Iris pigment epithelial cell (primary cell): Measurements from ENCODE around the gene JAG1.

Experiments
- DNase-seq: peaks from one replicate; pipeline ENCODE4 v3.0.0-alpha.2; 2011; ENCODE audit warnings: low read depth

JAG1 gene

DNA sequence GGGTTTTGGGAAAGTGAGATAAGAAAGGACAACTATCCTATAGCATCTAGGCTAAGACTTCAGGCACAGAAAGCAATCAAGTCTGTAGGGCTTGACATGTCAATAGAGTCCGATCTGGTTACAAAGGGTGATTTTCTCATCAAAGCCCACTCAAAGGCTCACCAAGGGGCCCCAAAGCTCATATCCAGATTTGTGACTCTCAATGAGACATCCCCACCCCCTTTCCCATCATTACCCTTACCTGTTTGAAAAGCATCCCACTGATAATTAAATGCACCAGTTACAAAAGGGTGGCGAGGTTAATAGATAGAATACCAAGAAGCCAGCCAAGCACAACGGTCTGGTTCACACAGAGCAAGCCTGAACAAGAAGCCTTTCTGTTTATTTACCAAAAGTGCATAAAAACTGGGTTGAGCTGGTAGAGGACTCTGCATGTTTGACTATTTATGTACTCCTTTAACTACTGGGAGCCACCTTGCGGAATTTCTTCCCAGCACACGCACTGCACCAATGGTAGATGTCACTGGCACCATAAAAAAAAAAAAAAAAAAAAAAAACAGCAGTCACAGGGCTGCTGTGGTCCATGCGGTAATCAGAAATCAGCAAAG, 6.1 kb downstream of the JAG1 start:
- DNase-seq = no peak

- DNase-seq = no peak
Measured at GRCh38 chr20:10667077-10667401, 6.8 kb downstream of the JAG1 start.

GRCh38 chr20:10666221-10667076, 7.3 kb downstream of the JAG1 start:
- DNase-seq = no peak

DNA sequence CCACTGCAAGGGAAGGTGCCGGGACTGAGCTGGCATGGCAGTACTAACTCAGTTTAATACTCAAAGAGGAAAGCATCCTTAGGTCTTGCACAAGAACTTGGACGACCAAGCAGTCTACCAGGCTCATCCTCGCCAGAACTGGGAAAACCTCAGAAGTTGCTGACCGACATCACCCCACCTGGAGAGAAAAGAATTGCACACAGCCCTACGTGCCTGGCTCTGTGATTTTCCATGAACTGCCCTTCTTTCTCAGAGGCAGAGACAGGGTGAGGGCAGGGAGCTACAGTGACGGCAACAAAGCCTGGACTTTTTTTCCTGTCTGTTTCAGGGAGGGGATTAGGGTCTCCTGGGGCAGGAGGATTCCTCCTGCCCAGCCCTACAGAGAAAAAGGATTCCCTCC, 8.0 kb downstream of the JAG1 start:
- DNase-seq = peak; percentile 63

DNA sequence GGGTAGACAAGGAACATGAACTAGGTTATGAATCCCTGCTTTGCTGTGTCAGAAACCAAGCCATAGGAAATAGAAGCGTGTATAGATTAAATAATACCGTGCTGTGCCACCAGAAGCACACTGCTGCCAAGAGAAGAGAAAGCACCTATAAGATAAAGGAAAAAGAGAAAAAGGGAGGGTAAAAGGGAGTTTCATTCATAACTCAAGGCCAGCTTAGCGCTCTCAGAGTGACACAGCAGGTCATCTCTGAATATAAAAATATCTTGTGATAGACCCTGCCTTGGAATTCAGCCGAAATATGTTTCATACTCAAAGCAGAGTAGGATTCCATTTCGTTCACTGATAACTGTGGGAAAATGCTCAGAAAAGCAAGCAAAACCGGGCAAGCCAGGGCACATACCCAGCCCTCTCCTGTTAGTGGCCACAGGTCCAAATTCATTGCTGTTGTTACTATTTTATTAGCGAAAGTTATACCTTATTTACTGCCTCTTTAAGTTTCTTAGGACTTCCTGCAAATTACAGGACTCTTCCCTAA, 8.7 kb downstream of the JAG1 start:
- peak; percentile 54 for DNase-seq

GRCh38 chr20:10663756-10664155, 10.0 kb downstream of the JAG1 start:
- no peak for DNase-seq

DNA sequence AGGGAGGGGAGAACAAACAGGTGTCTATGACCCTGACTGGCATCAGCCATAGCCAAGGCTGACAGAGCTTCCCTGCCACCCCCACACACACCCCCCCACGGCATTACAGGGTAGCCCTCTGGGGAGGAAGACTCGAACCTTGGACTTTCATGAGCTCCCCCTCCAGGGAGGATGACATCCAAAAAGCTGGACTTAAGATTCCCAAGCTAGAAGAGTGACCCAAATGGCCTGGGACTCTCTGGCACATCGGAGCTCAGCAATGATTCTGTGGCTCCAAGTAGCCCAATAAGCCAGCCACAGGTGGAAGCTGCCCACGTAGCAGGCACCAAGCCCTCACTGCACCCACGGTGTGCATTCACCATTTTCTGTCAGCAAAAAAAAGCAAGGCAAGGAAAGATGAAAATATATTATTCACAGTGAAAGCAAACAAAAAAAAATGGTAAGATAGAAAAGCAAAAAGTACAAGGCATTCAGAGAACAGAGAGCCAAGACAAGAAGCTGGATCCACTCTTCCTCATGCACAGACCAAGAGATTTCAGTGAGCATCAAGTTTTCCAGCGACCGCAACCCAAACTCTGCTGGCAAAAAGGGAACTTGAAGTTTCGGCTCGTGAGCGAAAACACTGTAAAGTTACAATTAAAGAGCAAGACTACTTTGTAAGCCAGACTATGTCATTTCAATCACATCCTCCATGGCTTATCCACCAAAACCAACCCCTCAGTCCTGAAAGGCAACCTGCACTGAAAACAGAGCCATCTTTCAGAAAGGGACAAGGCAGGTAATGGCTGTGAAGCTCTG, 10.9 kb downstream of the JAG1 start:
- no peak for DNase-seq

DNA sequence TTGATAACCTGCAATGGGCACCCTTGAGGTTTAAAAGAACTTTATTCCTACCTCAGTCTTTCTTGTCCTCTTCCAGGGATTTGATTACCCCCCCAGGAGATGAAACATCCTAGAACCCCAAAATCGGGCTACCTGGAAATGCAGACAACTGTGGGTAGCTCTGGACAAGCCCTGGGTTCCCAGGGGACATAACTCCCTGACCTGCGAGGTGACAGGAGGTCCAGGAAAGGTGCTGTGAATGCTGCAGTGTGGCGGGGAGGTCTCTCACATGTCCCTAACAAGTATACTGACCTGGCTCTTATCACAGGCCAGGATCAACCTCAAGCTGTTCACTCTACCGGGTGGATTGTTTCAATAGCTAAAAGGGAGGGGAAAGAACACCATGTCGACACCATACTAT, 11.6 kb downstream of the JAG1 start:
- DNase-seq = no peak

DNA sequence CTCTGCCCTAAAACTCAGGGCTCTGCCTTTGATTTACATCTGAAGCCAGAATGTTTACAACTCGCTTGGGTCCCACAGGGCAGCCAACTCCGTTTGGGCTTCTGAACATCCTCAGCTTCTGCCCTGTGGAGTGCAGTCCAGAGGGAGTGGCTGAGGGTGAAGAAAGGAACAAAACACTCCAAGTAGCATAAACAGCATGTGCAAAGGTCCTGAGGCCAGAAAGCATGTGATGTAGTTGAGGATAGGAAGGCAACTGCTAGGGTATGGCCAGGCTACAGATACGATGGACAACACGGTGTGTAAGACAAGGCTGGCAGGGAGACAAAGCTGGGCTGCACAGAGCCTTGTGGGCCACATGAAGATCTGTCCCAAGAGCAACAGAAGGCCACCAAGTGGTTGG, 12.5 kb downstream of the JAG1 start:
- no peak for DNase-seq

DNA sequence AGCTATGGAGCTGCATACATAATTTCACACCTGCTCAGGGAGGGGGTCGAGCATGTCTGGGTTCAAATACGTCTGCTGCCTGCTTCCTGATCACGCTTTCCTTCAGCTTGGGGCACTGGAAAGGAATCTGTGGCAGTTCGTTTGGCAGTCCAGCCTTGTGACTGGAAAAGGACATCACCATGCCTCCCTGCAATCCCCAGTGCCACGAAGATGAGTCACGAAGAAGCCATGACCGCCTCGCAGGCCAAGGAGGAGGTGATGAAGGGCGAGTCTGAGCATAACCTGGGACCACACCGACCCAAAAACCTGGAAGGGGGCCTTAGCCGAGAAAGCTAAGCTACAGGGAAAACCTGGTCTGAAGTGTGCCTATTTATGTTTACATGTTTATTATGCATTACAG, 13.1 kb downstream of the JAG1 start:
- DNase-seq = no peak

GRCh38 chr20:10659651-10660601, 13.9 kb downstream of the JAG1 start:
- DNase-seq = no peak

GRCh38 chr20:10658876-10659632, 14.7 kb downstream of the JAG1 start:
- no peak for DNase-seq

DNA sequence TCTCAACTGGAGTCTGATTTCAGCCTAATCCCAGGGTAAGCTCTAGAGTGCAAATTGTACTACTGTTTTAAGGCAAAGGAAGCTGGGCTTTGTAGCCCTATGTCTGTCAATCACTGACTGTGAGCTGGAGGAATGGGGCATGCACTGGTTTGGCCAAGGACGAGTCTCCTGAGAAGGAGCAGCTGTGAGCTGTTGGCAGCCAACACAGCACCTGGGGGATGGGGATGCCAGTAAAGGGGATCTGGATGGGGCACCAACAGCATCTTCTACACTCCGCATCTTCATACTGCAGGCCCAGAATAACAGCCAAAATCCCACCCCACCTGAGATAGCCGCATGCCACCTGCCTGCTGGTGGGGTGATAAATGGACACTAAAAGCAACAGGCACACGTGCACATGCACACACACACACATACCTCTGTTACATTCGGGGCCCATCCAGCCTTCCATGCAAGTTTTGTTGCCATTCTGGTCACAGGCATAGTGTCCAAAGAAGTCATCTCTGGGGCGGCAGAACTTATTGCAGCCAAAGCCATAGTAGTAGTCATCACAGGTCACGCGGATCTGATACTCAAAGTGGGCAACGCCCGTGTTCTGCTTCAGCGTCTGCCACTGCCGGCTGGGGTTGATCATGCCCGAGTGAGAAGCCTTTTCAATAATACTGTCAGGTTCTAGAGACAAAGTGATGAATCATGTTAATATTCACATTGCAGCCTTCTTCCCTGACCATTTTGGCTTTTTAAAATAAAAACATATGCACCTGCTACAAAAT, 15.6 kb downstream of the JAG1 start:
- no peak for DNase-seq

- DNase-seq = no peak
Measured at GRCh38 chr20:10657453-10657852, 16.3 kb downstream of the JAG1 start.

DNA sequence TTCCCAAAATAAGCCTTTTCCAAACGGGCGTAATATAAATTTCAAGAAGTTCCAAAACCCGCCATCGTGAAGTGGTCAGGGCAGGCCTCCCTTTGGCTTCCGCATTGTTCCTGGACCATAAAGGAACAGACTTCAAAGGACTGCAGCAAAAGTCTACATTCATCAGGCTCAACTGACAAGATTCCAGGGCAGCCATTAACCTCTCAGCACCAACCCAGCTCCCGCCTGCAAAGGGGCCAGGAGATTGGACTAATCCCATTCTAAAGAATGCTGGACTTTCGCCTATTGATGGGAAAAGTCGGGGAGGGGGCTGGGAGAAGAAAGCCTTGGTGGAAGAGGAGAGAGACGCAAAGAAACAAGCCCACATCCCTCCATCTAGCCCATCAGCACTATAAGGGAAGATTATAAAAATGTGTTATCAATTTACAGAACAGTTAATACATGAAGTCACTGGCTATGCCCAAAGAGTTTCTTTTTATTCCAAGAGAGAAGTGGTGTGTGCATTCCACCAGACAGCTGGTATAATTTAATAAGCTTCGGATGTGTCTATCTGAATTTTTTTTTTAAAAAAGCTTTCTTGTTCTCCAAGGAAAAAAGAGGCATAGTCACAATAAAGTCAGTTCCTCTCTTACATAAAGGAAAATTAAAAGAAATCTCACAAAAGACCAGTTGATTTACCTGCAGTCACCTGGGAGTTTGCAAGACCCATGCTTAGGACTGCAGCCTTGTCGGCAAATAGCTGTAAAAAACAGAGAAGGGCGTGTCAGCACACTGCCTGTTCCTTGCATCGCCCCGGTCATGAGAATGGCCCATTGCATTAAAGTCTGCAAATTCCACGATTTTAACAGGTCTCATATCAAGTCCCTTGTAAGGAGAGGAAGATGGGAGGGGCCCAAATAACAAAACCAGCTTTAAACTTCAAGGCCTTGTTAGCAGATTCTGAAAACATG, 17.8 kb downstream of the JAG1 start:
- DNase-seq = no peak

- no peak for DNase-seq
Measured at GRCh38 chr20:10654630-10655029, 19.2 kb downstream of the JAG1 start.

GRCh38 chr20:10654250-10654610, 19.6 kb downstream of the JAG1 start:
- no peak for DNase-seq

GRCh38 chr20:10653599-10654249, 20.1 kb downstream of the JAG1 start:
- peak; percentile 83 for DNase-seq
